Activated naive CD8-positive, alpha-beta T cell treated with anti-CD3 and anti-CD28 coated beads, Interleukin-2, amount 10 ng/mL, durations not matched to agents 7 days and 5 days (primary cell): ENCODE results near the gene PPP1R9A. TPM values are rescaled to one million over a fixed set of nuclear protein-coding genes. Genes with fewer than 3 reads are reported as not detected.

Experiments used
- ATAC-seq: fragments of 150-1000 bp; cut with Tn5 transposase; one replicate; pipeline ENCODE4 v1.10.0; 2021; ENCODE audit warnings: low read depth, moderate library complexity
- POLR2A ChIA-PET: fragments of 350-600 bp; sonication (Branson Sonifier 250); formaldehyde crosslinking; loops from one replicate; lab custom pipeline; 2021; ENCODE audit warnings: antibody characterized with exemption; lab: Charles Lee
- DNase-seq: peaks from one replicate; pipeline ENCODE4 v3.0.0; 2021
- H3K27ac Mint-ChIP-seq: one replicate; pipeline ENCODE4 v1.8.0; 2022; ENCODE audit warnings: mild to moderate bottlenecking, mixed read lengths
- H3K27me3 Mint-ChIP-seq: one replicate; pipeline ENCODE4 v1.8.0; 2022; ENCODE audit warnings: mild to moderate bottlenecking, moderate library complexity, mixed read lengths
- H3K36me3 Mint-ChIP-seq: one replicate; pipeline ENCODE4 v1.8.0; 2021; ENCODE audit warnings: mild to moderate bottlenecking, mixed read lengths
- H3K4me1 Mint-ChIP-seq: one replicate; pipeline ENCODE4 v1.8.0; 2021; ENCODE audit warnings: mixed read lengths
- H3K4me3 Mint-ChIP-seq: one replicate; pipeline ENCODE4 v1.8.0; 2022; ENCODE audit warnings: mild to moderate bottlenecking, moderate library complexity, mixed read lengths
- H3K9me3 Mint-ChIP-seq: one replicate; pipeline ENCODE4 v1.8.0; 2021; ENCODE audit warnings: mixed read lengths
- total RNA-seq, 2 experiments: library from RNA; stranded (reverse); gene quantifications; one replicate each; pipeline ENCODE4 v1.2.3, GENCODE V29; 2021

PPP1R9A gene
- total RNA-seq, 2 experiments from 2014 or later, result 0.06 to 0.42 TPM

DNA sequence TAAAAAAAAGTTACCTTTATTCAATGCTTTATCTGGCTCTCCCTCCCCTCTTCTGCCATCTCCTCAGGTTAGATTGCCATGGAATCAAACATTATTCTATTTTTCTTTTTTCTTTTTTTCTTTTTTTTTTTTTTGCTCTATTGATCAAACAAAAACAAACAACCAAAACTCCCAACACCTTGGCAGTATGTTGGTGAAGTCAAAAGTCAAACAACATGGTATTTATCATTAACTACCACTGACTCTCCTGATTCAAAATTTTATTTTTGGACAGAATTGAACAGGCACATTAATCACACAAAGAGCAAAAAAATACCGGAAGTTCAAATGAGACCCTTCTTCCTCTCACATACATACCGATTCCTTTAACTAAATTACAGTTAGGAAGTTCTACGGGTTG, 410.6 kb downstream of the PPP1R9A start:
- DNase-seq (no peak), ATAC-seq (no peak)
- no peaks in the 10 kb centered on the region for H3K36me3 Mint-ChIP-seq
- no peaks in the 10 kb centered on the region for H3K27me3 Mint-ChIP-seq
- H3K4me1 Mint-ChIP-seq, result no peaks in the 10 kb centered on the region
- H3K4me3 Mint-ChIP-seq, result no peak overlapping the region
- POLR2A ChIA-PET, result no interaction called here
- no peaks in the 10 kb centered on the region for H3K9me3 Mint-ChIP-seq
- H3K27ac Mint-ChIP-seq, result no peak overlapping the region

DNA sequence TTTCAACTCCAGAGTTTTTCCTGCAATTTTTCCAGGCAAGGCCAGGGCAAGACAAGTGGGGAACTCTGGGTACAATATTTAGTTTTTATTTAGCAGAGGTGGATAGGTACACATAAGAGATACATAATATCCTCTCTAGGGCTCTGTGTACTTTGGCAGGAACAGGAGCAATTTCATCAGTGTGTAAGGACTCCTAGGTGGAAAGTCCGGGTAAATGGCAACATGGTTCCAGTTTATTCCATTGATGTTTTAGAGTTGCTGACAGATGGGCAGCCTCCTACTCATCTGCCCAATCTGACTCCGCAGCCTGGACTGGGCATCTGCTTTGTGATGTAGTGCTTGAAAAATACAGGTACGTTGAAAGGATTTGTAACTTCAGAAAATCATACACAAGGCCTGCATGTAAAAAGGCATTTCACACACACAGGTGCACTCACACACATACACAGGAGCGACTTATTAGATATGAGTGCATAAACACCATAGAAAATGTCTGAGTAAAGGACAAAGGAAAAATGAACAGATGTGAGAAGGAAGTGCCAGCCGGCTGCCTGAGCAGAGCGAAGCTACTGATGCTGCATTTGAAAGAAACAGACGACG, 411.2 kb downstream of the PPP1R9A start:
- POLR2A ChIA-PET, result no interaction called here
- Mint-ChIP-seq H3K27ac (no peak overlapping the region), H3K4me3 (no peak overlapping the region), H3K27me3 (no peaks in the 10 kb centered on the region), H3K36me3 (no peaks in the 10 kb centered on the region), H3K4me1 (no peaks in the 10 kb centered on the region), H3K9me3 (no peaks in the 10 kb centered on the region)
- DNase-seq, result no peak
- no peak for ATAC-seq

DNA sequence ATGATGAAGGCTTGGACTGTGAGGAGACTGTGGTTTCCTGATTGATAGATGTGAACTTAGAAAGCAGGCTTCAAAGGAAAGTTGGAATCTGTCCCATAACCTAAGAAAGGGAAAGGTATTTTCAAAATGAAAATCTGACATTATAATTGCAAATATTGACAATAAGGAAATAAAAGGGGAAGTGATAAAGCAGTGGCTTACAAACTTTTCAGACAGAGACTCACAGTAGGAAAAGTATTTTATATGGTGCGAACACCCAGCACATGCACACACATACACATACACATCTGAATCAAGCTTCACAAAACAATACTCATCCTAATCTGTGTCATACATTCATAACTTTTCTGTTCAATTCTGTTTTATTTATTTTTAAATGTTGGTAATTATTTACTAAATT, 412.2 kb downstream of the PPP1R9A start:
- Mint-ChIP-seq H3K4me1 (peaks cover 3% of the 10 kb centered on the region), H3K36me3 (no peaks in the 10 kb centered on the region), H3K27ac (no peak overlapping the region), H3K4me3 (no peak overlapping the region), H3K9me3 (no peaks in the 10 kb centered on the region), H3K27me3 (no peaks in the 10 kb centered on the region)
- POLR2A ChIA-PET, result no interaction called here
- no peak for ATAC-seq
- no peak for DNase-seq

DNA sequence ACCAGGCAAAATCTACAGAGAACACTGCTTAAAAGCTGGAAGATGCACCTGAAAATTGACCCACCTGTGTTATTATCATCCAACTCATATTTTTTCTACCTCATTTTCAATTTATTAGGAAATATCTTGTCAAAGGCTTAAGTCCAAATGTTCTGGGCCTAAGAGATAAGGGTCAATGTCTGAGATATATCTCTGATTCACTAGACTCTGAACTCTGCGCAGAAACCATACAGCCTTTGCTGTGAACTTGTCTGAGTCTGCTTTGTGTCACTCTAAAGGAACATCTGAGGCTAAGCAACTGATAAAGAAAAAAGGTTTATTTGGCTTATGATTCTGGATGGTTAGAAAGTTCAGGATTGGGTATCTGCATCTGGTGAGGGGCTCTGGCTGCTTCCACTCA, 413.3 kb downstream of the PPP1R9A start:
- no peaks in the 10 kb centered on the region for H3K36me3 Mint-ChIP-seq
- peaks cover 8% of the 10 kb centered on the region for H3K4me1 Mint-ChIP-seq
- DNase-seq, result no peak
- POLR2A ChIA-PET, result no interaction called here
- no peak for ATAC-seq
- no peak overlapping the region for H3K27ac Mint-ChIP-seq
- no peak overlapping the region for H3K4me3 Mint-ChIP-seq
- peaks cover 6% of the 10 kb centered on the region for H3K27me3 Mint-ChIP-seq
- no peaks in the 10 kb centered on the region for H3K9me3 Mint-ChIP-seq

DNA sequence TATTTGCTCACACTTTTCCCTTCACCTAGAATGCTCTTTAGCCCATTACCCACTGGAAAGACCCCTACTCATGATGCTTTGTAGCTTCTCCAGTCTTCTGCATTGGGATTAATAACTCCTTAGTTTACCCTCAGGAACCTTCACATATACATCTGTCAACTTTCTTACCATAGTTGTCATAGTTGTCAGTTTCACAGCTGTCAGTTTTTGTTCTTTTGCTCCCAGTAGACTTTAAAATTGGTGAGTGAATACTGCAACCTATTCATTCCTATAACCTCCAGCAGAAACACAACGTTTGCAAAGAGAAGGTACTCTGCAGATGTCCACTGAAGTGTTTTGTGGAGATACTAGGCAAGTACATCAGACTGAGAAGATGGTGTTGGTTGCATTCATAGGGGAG, 414.3 kb downstream of the PPP1R9A start:
- POLR2A ChIA-PET, result no interaction called here
- DNase-seq (no peak), ATAC-seq (no peak)
- peaks cover 4% of the 10 kb centered on the region for H3K9me3 Mint-ChIP-seq
- no peak overlapping the region for H3K4me3 Mint-ChIP-seq
- no peaks in the 10 kb centered on the region for H3K36me3 Mint-ChIP-seq
- H3K27me3 Mint-ChIP-seq, result peaks cover 6% of the 10 kb centered on the region
- no peak overlapping the region for H3K27ac Mint-ChIP-seq
- peaks cover 8% of the 10 kb centered on the region for H3K4me1 Mint-ChIP-seq

DNA sequence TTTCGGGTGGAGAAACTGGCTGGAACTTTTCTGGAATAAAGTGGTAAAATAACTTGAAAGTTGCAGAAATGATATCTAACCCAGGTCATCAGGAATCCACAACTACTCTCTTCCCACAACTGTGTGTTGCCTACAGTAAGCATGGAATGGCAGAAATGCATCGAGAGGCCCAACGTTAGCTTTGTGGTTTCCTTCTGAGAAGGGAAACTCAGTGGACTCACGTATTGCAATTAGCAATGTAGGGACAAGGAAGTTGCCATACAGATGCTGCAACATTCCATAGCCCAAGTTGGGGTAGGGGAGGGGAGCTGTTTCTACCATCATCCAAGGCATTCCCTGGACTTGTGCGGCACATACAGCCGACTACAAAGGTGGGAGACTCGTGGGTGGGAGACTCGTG, 415.0 kb downstream of the PPP1R9A start:
- Mint-ChIP-seq H3K27me3 (peaks cover 6% of the 10 kb centered on the region), H3K4me1 (peaks cover 8% of the 10 kb centered on the region), H3K27ac (no peak overlapping the region), H3K9me3 (peaks cover 4% of the 10 kb centered on the region), H3K36me3 (no peaks in the 10 kb centered on the region), H3K4me3 (no peak overlapping the region)
- ATAC-seq (no peak), DNase-seq (no peak)
- POLR2A ChIA-PET, result no interaction called here

DNA sequence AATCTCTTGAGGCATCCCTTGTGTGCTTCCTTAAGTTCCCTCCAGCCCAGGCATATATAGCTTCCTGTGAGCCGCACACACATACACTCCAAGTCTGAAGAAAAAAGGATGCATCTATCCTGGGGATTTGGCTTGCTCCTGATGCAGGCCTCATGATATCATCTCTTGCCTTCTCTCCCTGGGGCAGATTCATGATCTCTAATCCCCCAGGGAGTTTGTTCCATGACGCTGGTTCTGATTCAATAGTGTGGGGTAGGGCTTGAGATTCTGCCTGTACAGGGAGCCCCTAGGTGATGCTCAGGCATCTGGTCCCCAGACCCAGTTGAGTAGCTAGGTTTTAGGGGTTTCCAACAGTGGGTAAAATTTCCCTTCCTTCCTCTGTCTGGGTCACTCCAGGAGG, 415.5 kb downstream of the PPP1R9A start:
- H3K27me3 Mint-ChIP-seq, result peaks cover 6% of the 10 kb centered on the region
- peaks cover 7% of the 10 kb centered on the region for H3K9me3 Mint-ChIP-seq
- ATAC-seq (no peak), DNase-seq (no peak)
- no peak overlapping the region for H3K27ac Mint-ChIP-seq
- POLR2A ChIA-PET, result no interaction called here
- peaks cover 8% of the 10 kb centered on the region for H3K4me1 Mint-ChIP-seq
- H3K36me3 Mint-ChIP-seq, result no peaks in the 10 kb centered on the region
- no peak overlapping the region for H3K4me3 Mint-ChIP-seq

DNA sequence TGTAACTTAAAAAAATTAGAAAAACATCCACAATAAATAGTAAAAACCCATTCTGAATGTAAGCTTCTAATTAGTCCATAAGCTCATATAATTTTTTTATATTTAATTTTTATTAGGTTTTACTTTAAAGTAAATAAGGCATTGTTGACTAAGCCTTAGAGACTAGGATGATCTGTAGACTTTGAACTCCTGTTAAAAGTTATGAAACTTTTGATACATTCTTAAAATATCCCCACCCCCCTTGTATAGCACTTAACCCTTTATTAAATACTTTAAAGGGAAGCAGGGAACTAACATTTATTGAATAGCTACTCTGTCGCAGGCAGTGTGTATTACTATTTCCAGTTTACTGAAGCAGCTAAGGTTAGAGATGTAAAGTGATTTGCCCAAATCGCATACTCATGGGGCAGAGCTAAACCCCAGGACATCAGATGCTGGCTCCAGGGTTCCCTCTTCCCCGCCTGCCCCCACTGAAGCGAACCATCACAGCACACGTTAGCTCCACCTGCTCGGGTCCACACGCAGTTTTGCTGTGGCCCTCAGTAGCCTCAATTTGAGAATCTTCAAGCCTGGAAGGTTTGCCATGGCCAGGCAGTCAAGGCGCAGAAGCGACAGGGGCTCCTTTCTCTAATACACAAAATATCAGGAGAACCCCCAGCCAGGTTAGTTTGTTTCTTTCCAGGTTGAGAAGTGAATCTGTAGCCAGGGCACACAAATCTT, 416.2 kb downstream of the PPP1R9A start:
- DNase-seq (no peak), ATAC-seq (no peak)
- Mint-ChIP-seq H3K27ac (no peak overlapping the region), H3K27me3 (peaks cover 6% of the 10 kb centered on the region), H3K4me1 (peaks cover 8% of the 10 kb centered on the region), H3K9me3 (peaks cover 7% of the 10 kb centered on the region), H3K4me3 (no peak overlapping the region), H3K36me3 (no peaks in the 10 kb centered on the region)
- POLR2A ChIA-PET, result no interaction called here

DNA sequence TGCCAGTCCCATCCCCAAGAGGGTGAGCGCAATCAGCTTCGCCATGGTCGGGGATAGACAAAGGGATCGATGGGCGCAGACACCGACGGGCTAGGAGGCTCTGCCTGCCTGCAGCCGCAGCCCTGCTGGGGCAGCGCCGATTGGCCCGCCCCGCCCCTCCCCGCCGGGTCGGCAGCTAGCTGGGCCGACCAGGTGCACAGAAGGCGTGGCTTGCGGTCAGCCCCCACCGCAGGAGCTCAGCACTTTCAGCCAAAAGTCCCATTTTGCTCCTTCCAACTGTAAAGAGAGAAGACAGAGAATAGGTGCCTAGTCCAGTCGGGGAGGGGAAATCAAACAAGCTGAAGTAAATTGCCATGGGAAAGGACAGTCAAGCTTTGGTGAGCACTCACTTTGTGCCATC, 417.0 kb downstream of the PPP1R9A start, which contains the start of gene PON1:
Gene PON1, minus strand, starts transcription at position 102 of the 400 bp plus-strand sequence. Its CDS starts 57 bp downstream, at position 45.
- peaks cover 8% of the 10 kb centered on the region for H3K4me1 Mint-ChIP-seq
- DNase-seq, result peak; percentile 55
- ATAC-seq, result peak; percentile 80
- H3K4me3 Mint-ChIP-seq, result peak within 1 kb of the TSS; percentile 61
- H3K27me3 Mint-ChIP-seq, result peaks cover 6% of the 10 kb centered on the region
- POLR2A ChIA-PET, result no interaction called here
- H3K27ac Mint-ChIP-seq, result no peak within 1 kb of the TSS
- H3K36me3 Mint-ChIP-seq, result no peaks in the 10 kb centered on the region
- peaks cover 7% of the 10 kb centered on the region for H3K9me3 Mint-ChIP-seq

DNA sequence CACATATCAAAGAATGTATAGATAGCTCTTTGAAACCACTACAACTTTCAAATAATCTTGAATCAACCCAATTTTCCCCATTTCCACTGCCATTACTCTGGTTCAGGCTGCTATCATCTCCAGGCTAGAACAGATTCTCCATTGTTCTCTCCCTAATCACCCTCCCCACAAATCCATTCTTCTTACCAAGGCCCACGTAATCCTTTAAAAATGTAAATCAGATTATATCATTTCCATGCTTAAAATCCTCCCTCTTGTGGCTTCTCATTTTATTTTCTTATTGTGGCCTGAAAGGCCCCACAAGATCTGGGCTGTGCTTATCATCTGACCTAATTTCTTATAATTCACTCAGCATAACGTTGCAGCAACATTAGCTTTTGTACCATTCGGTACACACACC, 420.0 kb downstream of the PPP1R9A start:
- Mint-ChIP-seq H3K4me3 (no peak overlapping the region), H3K4me1 (peaks cover 19% of the 10 kb centered on the region), H3K9me3 (peaks cover 7% of the 10 kb centered on the region), H3K27me3 (peaks cover 6% of the 10 kb centered on the region), H3K36me3 (peaks cover 1% of the 10 kb centered on the region), H3K27ac (no peak overlapping the region)
- ATAC-seq (no peak), DNase-seq (no peak)
- POLR2A ChIA-PET, result no interaction called here

DNA sequence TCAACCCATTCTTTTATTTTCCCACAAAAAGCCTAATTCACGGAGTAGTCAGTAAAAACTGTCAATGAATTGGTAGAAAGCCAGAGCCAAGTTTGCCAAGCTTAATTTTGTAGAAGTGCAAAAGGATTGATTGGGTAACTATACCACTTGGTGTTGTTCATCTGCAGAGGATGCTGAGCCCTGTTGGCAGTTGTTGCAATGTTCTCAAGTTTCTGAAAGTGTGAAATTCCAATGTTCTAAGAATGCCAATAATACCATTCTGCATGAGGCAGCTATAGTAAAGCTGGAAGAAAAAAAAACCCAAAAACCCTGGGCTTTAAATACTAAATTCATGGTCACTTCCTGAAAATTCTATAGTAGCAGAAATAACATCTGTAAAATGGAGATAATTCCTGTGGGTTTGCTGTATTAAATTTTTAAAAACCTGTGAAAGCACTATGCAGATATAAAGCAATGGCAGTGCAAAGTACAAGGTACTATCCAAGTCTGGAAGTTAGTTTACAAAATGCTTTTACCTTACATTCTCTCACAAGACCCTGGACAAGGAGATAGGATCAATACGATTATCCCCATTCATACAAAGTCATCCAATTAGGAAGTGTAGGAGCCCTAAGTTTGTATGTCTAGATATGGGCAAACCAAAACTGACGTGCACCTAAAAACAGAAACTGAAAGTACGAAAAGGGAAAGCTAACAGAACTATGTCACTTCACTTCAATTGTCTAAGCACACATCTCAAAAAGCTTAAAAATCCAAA, 423.0 kb downstream of the PPP1R9A start:
- H3K27me3 Mint-ChIP-seq, result peaks cover 2% of the 10 kb centered on the region
- H3K36me3 Mint-ChIP-seq, result peaks cover 1% of the 10 kb centered on the region
- peaks cover 7% of the 10 kb centered on the region for H3K9me3 Mint-ChIP-seq
- peaks cover 10% of the 10 kb centered on the region for H3K4me1 Mint-ChIP-seq
- peak overlapping the region; percentile 76 for H3K4me3 Mint-ChIP-seq
- H3K27ac Mint-ChIP-seq, result peak overlapping the region; percentile 85
- DNase-seq (no peak), ATAC-seq (peak; percentile 85)
- POLR2A ChIA-PET, result no interaction called here

DNA sequence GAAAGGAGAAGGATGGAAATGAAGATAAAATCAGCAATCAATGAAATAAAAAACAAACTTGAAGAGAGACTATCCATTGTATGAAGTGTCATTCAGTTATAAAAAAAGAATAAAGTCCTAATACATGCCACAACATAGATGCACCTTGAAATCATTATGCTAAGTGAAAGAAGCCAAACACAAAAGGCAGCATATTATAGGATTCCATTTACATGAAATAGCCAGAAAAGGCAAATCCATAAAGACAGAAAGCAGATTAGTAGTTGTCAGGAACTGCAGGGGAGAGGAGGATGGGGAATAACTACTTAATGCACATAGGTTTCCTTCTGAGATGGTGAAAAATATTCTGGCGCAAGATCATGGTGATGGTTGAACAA, 423.6 kb downstream of the PPP1R9A start:
- H3K4me1 Mint-ChIP-seq, result peaks cover 10% of the 10 kb centered on the region
- H3K27ac Mint-ChIP-seq, result peak overlapping the region; percentile 85
- peak overlapping the region; percentile 76 for H3K4me3 Mint-ChIP-seq
- H3K27me3 Mint-ChIP-seq, result no peaks in the 10 kb centered on the region
- DNase-seq (no peak), ATAC-seq (no peak)
- peaks cover 5% of the 10 kb centered on the region for H3K9me3 Mint-ChIP-seq
- peaks cover 1% of the 10 kb centered on the region for H3K36me3 Mint-ChIP-seq
- POLR2A ChIA-PET, result no interaction called here

DNA sequence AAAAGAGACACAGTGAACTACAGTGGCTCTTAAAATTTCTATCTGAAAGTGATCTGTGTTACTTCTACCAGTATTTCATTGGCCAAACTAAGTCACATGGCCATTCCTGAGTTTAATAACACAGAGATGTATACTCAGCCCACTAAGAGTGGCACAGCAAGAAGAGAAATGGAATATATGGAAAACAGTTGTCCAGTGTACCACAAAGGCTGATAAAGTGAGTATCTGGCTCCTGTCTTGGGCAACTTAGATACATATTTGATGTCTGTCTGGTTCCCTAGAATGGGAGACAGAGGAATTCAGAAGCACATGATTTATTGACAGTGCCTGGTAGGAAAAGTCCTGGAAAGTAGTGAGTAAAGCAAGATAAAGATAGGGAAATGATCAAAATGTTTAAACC, 427.1 kb downstream of the PPP1R9A start:
- ATAC-seq, result no peak
- POLR2A ChIA-PET, result no interaction called here
- Mint-ChIP-seq H3K27me3 (no peaks in the 10 kb centered on the region), H3K36me3 (peaks cover 1% of the 10 kb centered on the region), H3K4me1 (peaks cover 10% of the 10 kb centered on the region), H3K27ac (no peak overlapping the region), H3K9me3 (peaks cover 3% of the 10 kb centered on the region), H3K4me3 (no peak overlapping the region)
- DNase-seq, result no peak

DNA sequence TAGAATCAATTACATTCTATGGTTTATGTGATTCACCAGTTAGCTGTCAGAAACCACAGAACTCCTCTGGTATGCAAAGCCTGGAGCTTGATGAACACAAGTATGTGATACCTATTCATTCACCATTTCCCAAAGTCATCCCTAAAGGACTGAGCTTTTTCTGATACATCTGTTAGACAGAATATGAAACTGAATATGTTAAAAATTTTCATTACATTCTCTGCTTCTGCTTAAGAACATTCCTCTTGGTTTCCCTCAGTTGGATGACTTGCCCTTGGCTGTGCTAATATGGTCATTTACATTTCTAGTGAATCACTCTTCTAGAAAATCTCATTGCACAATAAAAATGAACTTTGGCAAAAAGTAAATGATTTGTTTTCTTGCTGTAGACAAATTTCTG, 427.7 kb downstream of the PPP1R9A start:
- H3K9me3 Mint-ChIP-seq, result peaks cover 3% of the 10 kb centered on the region
- no peaks in the 10 kb centered on the region for H3K27me3 Mint-ChIP-seq
- no peaks in the 10 kb centered on the region for H3K36me3 Mint-ChIP-seq
- ATAC-seq (no peak), DNase-seq (no peak)
- POLR2A ChIA-PET, result no interaction called here
- H3K4me1 Mint-ChIP-seq, result peaks cover 8% of the 10 kb centered on the region
- no peak overlapping the region for H3K27ac Mint-ChIP-seq
- no peak overlapping the region for H3K4me3 Mint-ChIP-seq
